ENCODE data around the gene KRT14.
"Not testable (repeated sequence)": the region's sequence is repeated elsewhere in the genome, so short reads cannot be mapped to it uniquely, and the experiment has no call there.

The KRT14 gene

DNA sequence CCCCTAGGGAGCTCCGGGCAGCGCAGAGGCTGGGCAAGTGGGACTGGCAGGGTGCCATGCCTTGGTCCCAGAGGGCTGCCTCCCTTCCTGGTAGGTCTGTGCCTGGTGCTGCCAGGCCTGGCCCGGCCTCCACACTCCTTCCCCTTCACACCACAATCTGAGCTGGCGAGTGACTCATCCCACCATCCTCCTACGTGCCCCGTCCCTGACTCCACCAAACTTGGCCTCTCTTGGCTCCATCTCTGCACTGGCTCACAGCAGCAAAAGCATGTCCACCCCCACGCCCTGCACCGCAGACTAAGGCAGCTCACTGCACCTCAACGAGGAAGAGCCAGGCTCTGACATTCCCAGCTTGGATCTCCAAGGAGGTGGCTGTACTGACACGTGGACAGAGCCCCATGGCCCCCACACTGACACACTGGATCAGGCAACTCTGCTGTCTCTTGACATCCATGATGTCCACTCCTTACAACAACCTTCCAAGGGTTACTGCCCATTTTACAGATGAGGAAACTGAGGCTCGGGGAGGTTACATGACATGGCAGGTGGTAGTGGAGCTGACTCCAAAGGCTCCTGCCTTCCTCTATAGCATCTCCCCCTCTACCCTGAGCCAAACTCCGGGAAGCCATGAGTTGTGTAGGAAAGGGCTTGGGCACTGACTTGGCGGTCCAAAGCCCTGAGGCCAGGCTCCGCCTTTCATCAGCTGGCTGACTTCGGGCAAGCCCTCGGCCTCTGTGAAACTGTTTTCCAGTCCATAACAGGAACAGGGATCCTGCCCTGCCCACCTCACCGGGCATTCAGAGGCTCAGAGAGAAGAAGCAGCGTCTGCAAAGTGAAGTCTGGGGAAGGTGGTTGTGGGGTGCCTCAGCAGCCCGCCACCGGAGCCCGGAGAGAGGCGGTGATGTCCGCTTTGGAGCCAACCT, 38.5 kb downstream of the KRT14 start:
- Histone ChIP-seq H3K36me3 (ENCODE audit: control insufficient read depth, insufficient read depth, low read length, severe bottlenecking) (no peaks in the 10 kb centered on the region), H3K9ac (ENCODE audit: low read length) (peak overlapping the region; percentile 70), H3K9me3 (ENCODE audit: control insufficient read depth, low read length) (peaks cover 9% of the 10 kb centered on the region), H3K4me3 (ENCODE audit: low read length) (peak overlapping the region; percentile 43), H3K4me1 (ENCODE audit: control insufficient read depth, insufficient read depth, low read length) (peaks cover 35% of the 10 kb centered on the region), H3K27me3 (replicated peaks; ENCODE audit: control insufficient read depth, insufficient read depth, low read length) (no peaks in the 10 kb centered on the region)
- DNase-seq (ENCODE audit: low read depth): peak; percentile 91

DNA sequence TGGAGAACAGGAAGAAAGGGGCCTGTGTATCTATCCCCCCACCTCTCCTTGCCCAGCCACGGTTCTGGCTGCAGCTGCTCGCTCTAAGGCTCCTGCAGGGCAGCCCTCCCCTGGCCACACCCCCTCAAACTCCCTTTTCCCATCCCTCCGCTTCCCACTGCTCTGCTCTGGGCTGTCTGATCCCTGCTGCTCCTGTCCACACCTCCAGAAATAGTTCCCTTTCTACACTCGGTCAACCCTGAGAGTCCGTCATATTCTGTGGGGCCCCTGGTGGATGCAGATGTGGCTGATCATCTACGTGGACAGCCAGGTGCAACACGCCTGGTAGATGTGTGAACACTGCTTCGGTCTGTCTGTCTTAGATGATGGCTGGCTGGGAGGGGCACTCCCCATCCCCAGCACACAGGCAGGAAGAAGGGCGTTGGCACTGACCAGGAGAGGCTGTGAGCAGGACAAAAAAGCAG, 39.3 kb downstream of the KRT14 start:
- Histone ChIP-seq H3K9ac (ENCODE audit: low read length) (no peak overlapping the region), H3K4me3 (ENCODE audit: low read length) (no peak overlapping the region), H3K4me1 (ENCODE audit: control insufficient read depth, insufficient read depth, low read length) (peaks cover 35% of the 10 kb centered on the region), H3K27me3 (replicated peaks; ENCODE audit: control insufficient read depth, insufficient read depth, low read length) (no peaks in the 10 kb centered on the region), H3K9me3 (ENCODE audit: control insufficient read depth, low read length) (peaks cover 9% of the 10 kb centered on the region), H3K36me3 (ENCODE audit: control insufficient read depth, insufficient read depth, low read length, severe bottlenecking) (no peaks in the 10 kb centered on the region)
- DNase-seq (ENCODE audit: low read depth): no peak

GRCh38 chr17:41546819-41547218, 39.9 kb downstream of the KRT14 start:
- Histone ChIP-seq H3K4me1 (ENCODE audit: control insufficient read depth, insufficient read depth, low read length) (peaks cover 33% of the 10 kb centered on the region), H3K9me3 (ENCODE audit: control insufficient read depth, low read length) (peaks cover 9% of the 10 kb centered on the region), H3K9ac (ENCODE audit: low read length) (no peak overlapping the region), H3K36me3 (ENCODE audit: control insufficient read depth, insufficient read depth, low read length, severe bottlenecking) (no peaks in the 10 kb centered on the region), H3K4me3 (ENCODE audit: low read length) (no peak overlapping the region), H3K27me3 (replicated peaks; ENCODE audit: control insufficient read depth, insufficient read depth, low read length) (no peaks in the 10 kb centered on the region)
- no peak for DNase-seq (ENCODE audit: low read depth)

DNA sequence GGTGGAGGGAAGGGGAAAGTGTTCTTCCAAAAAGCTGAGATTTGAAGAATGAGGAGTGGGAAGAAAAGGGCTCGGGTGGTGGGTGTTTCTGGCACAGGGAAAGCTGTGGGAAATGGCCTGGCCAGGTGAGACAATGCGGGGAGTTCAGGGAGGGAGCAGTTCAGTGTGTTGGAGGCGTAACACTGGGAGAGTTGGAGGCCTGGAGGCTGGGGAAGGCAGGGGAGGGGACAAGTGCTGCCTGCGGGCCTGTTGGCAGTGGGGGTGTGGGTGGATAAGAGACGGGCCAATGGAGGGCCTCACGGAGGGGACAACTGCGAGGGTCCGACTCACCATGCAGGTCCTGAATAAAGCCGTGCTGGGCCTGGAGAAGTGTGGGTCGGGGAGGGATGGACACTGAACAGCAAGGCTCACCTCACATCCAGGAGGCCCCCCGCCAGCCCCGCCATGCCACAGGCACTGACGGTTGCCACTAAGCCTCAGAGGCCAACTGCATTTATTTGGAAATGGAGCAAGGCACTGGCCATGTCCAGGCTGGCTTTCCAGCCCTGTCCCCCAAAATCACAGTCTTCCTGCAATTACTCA, 40.8 kb downstream of the KRT14 start:
- H3K27me3 ChIP-seq (replicated peaks; ENCODE audit: control insufficient read depth, insufficient read depth, low read length): no peaks in the 10 kb centered on the region
- H3K9ac ChIP-seq (ENCODE audit: low read length): no peak overlapping the region
- DNase-seq (ENCODE audit: low read depth): no peak
- H3K36me3 ChIP-seq (ENCODE audit: control insufficient read depth, insufficient read depth, low read length, severe bottlenecking): no peaks in the 10 kb centered on the region
- peaks cover 9% of the 10 kb centered on the region for H3K9me3 ChIP-seq (ENCODE audit: control insufficient read depth, low read length)
- H3K4me1 ChIP-seq (ENCODE audit: control insufficient read depth, insufficient read depth, low read length): peaks cover 28% of the 10 kb centered on the region
- no peak overlapping the region for H3K4me3 ChIP-seq (ENCODE audit: low read length)

- H3K9ac ChIP-seq (ENCODE audit: low read length): no peak overlapping the region
- DNase-seq (ENCODE audit: low read depth): no peak
- H3K27me3 ChIP-seq (replicated peaks; ENCODE audit: control insufficient read depth, insufficient read depth, low read length): no peaks in the 10 kb centered on the region
- H3K4me1 ChIP-seq (ENCODE audit: control insufficient read depth, insufficient read depth, low read length): peaks cover 26% of the 10 kb centered on the region
- H3K9me3 ChIP-seq (ENCODE audit: control insufficient read depth, low read length): peaks cover 9% of the 10 kb centered on the region
- H3K4me3 ChIP-seq (ENCODE audit: low read length): no peak overlapping the region
- H3K36me3 ChIP-seq (ENCODE audit: control insufficient read depth, insufficient read depth, low read length, severe bottlenecking): no peaks in the 10 kb centered on the region
These were observed 41.8 kb downstream of the KRT14 start for GRCh38 chr17:41544935-41545334.

GRCh38 chr17:41544491-41544892, 42.2 kb downstream of the KRT14 start:
- peaks cover 21% of the 10 kb centered on the region for H3K4me1 ChIP-seq (ENCODE audit: control insufficient read depth, insufficient read depth, low read length)
- no peak overlapping the region for H3K9ac ChIP-seq (ENCODE audit: low read length)
- H3K36me3 ChIP-seq (ENCODE audit: control insufficient read depth, insufficient read depth, low read length, severe bottlenecking): no peaks in the 10 kb centered on the region
- no peak overlapping the region for H3K4me3 ChIP-seq (ENCODE audit: low read length)
- H3K27me3 ChIP-seq (replicated peaks; ENCODE audit: control insufficient read depth, insufficient read depth, low read length): no peaks in the 10 kb centered on the region
- no peak for DNase-seq (ENCODE audit: low read depth)
- peaks cover 9% of the 10 kb centered on the region for H3K9me3 ChIP-seq (ENCODE audit: control insufficient read depth, low read length)

- H3K4me1 ChIP-seq (ENCODE audit: control insufficient read depth, insufficient read depth, low read length); H3K9me3 ChIP-seq (ENCODE audit: control insufficient read depth, low read length); DNase-seq (ENCODE audit: low read depth); H3K9ac ChIP-seq (ENCODE audit: low read length); H3K27me3 ChIP-seq (replicated peaks; ENCODE audit: control insufficient read depth, insufficient read depth, low read length); H3K36me3 ChIP-seq (ENCODE audit: control insufficient read depth, insufficient read depth, low read length, severe bottlenecking); H3K4me3 ChIP-seq (ENCODE audit: low read length): not testable (repeated sequence)
These were observed 43.9 kb downstream of the KRT14 start for GRCh38 chr17:41542786-41543185.

- Histone ChIP-seq H3K27me3 (replicated peaks; ENCODE audit: control insufficient read depth, insufficient read depth, low read length) (no peaks in the 10 kb centered on the region), H3K9ac (ENCODE audit: low read length) (no peak overlapping the region)
These were observed 44.3 kb downstream of the KRT14 start for GRCh38 chr17:41542357-41542756.

GRCh38 chr17:41540921-41541625, 45.6 kb downstream of the KRT14 start:
- H3K9me3 ChIP-seq (ENCODE audit: control insufficient read depth, low read length): no peaks in the 10 kb centered on the region
- H3K27me3 ChIP-seq (replicated peaks; ENCODE audit: control insufficient read depth, insufficient read depth, low read length): no peaks in the 10 kb centered on the region
- H3K4me1 ChIP-seq (ENCODE audit: control insufficient read depth, insufficient read depth, low read length): peaks cover 7% of the 10 kb centered on the region
- no peak for DNase-seq (ENCODE audit: low read depth)
- H3K36me3 ChIP-seq (ENCODE audit: control insufficient read depth, insufficient read depth, low read length, severe bottlenecking): no peaks in the 10 kb centered on the region
- no peak overlapping the region for H3K9ac ChIP-seq (ENCODE audit: low read length)
- no peak overlapping the region for H3K4me3 ChIP-seq (ENCODE audit: low read length)

More at GRCh38 chr17:41542357-41542756, 44.3 kb downstream of the KRT14 start:
- Histone ChIP-seq H3K9me3 (ENCODE audit: control insufficient read depth, low read length) (peaks cover 9% of the 10 kb centered on the region), H3K4me1 (ENCODE audit: control insufficient read depth, insufficient read depth, low read length) (peaks cover 7% of the 10 kb centered on the region), H3K4me3 (ENCODE audit: low read length) (no peak overlapping the region), H3K36me3 (ENCODE audit: control insufficient read depth, insufficient read depth, low read length, severe bottlenecking) (no peaks in the 10 kb centered on the region)
- DNase-seq (ENCODE audit: low read depth): no peak

- Histone ChIP-seq H3K9me3 (ENCODE audit: control insufficient read depth, low read length) (no peaks in the 10 kb centered on the region), H3K27me3 (replicated peaks; ENCODE audit: control insufficient read depth, insufficient read depth, low read length) (no peaks in the 10 kb centered on the region), H3K4me3 (ENCODE audit: low read length) (no peak overlapping the region), H3K36me3 (ENCODE audit: control insufficient read depth, insufficient read depth, low read length, severe bottlenecking) (no peaks in the 10 kb centered on the region), H3K9ac (ENCODE audit: low read length) (no peak overlapping the region), H3K4me1 (ENCODE audit: control insufficient read depth, insufficient read depth, low read length) (peaks cover 7% of the 10 kb centered on the region)
- DNase-seq (ENCODE audit: low read depth): no peak
These were observed 46.6 kb downstream of the KRT14 start for GRCh38 chr17:41539979-41540701.

Measured in adipocyte (in vitro differentiated cells).